Mucosa of stomach (tissue), 1 donor: ENCODE data around the gene PLCH1.

ENCODE experiments used
- H3K27me3 ChIP-seq: one replicate; pipeline ENCODE4 v1.7.0; 2013; ENCODE audit warnings: mild to moderate bottlenecking, low read length; ENCODE audit not compliant: control insufficient read depth, insufficient read depth
- H3K36me3 ChIP-seq: one replicate; pipeline ENCODE4 v1.7.0; 2013; ENCODE audit warnings: low read length; ENCODE audit not compliant: control insufficient read depth, insufficient read depth
- H3K4me1 ChIP-seq: one replicate; pipeline ENCODE4 v1.7.0; 2013; ENCODE audit warnings: mild to moderate bottlenecking, low read length; ENCODE audit not compliant: control insufficient read depth, insufficient read depth
- H3K4me3 ChIP-seq: one replicate; pipeline ENCODE4 v1.7.0; 2013; ENCODE audit warnings: low read length
- H3K9ac ChIP-seq: one replicate; pipeline ENCODE4 v1.7.0; 2013; ENCODE audit warnings: mild to moderate bottlenecking, low read length, moderate library complexity
- H3K9me3 ChIP-seq: one replicate; pipeline ENCODE4 v1.7.0; 2013; ENCODE audit warnings: mild to moderate bottlenecking, low read length, moderate library complexity; ENCODE audit not compliant: control insufficient read depth
- donor health status: Pancreatic carcinoma.

The PLCH1 gene

DNA sequence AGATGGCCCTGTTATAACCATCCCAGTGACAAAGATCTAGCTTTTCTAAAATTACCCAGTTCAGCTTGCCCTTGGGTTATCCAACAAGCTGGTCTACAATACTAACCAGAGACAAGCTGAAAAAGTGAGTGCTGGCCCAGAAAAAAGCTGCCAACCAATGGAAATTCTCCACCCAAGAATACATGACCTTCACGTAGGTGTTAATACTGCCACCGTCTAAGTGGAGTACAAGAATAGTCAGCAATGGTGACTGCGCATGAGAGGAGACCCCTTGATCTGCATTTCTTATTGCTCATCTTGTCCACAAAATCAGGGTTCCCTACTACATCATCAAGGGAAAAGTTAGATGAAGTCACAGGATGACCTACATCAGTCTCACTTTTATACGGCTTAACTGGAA, 15.8 kb upstream of the PLCH1 start:
- H3K27me3 ChIP-seq: no peaks in the 10 kb centered on the region
- no peaks in the 10 kb centered on the region for H3K4me1 ChIP-seq
- no peak overlapping the region for H3K9ac ChIP-seq
- H3K4me3 ChIP-seq: no peak overlapping the region
- no peaks in the 10 kb centered on the region for H3K9me3 ChIP-seq
- H3K36me3 ChIP-seq: no peaks in the 10 kb centered on the region

DNA sequence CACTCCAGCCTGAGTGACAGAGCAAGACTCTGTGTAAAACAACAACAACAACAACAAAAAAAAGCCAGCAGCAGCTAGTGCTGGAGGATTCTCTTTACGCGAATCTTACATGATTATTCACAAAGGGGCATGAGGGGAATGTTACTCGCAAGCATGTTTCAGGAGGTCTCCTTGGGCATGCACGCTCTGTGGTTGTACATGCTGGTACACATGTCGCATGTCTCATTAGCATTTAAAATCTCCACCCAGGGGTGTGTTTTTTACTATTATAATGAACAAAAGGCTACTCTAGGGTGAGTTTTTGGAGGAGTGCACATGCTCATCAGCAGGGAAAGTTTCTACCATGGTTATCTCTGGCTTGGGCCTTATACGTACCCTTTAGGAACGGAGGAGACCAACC, 12.7 kb upstream of the PLCH1 start:
- H3K27me3 ChIP-seq: no peaks in the 10 kb centered on the region
- H3K9me3 ChIP-seq: no peaks in the 10 kb centered on the region
- no peaks in the 10 kb centered on the region for H3K36me3 ChIP-seq
- H3K4me3 ChIP-seq: no peak overlapping the region
- no peak overlapping the region for H3K9ac ChIP-seq
- H3K4me1 ChIP-seq: no peaks in the 10 kb centered on the region

DNA sequence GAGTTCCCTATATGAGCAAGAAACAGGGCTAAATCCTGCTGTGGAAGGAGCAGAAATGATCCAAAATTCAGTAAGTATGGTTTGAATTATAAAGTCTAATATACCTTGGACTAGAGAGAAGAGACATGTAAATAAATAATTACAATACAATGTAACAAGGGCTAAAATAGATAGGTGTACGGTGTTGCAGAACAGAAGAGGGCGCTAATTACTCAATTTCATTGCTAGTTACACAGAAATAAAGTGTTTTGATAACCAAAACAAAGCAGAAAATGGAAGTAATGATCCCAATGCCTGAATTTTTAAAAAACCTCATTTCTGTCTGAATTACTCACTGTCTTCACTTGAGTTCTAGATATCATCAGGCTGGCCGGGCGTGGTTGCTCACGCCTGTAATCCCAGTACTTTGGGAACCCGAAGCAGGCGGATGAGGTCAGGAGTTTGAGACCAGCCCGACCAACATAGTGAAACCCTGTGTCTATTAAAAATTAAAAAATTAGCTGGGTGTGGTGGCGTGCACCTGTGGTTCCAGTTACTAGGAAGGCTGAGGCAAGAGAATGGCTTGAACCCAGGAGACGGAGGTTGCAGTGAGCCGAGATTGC, 8.3 kb upstream of the PLCH1 start:
- Histone ChIP-seq H3K9ac (no peak overlapping the region), H3K27me3 (no peaks in the 10 kb centered on the region), H3K9me3 (no peaks in the 10 kb centered on the region), H3K4me3 (no peak overlapping the region), H3K36me3 (no peaks in the 10 kb centered on the region), H3K4me1 (no peaks in the 10 kb centered on the region)

DNA sequence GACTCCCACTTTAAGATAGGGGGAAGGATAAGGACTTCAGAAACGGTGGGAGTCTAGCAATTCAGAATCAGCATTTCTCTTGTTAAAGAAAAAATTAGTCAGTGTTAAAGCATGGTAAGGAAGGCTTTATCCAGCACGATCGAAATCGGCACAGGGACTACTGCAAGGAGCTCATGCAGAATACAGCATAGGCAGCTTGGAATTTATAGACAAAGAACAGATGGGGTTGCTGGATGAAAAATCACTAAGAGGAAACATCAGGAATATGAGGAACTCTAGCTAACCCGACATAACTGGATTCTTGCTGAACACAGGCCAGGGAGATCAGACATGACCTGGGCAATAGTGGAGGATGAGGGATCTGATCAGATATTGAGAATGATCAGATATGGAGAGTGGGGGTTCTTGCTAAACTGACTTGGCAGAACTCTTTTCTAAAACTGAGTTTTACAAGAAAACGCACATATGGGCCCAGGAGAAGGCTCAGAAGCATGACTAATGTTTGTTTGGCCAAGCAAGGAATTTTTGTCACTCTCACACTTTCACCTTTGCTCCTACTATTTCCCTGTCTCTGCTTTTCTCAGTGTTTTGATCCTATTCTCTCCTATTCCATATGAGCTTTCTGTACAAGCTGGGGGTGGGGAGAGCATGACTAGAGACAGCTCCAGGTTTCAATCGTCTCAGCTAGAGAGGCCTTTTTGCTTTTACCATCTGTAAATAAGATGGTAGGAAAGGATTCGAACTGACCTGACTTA, 3.9 kb upstream of the PLCH1 start:
- Histone ChIP-seq H3K36me3 (no peaks in the 10 kb centered on the region), H3K27me3 (peaks cover 8% of the 10 kb centered on the region), H3K9me3 (no peaks in the 10 kb centered on the region), H3K4me1 (no peaks in the 10 kb centered on the region), H3K9ac (no peak overlapping the region), H3K4me3 (no peak overlapping the region)

DNA sequence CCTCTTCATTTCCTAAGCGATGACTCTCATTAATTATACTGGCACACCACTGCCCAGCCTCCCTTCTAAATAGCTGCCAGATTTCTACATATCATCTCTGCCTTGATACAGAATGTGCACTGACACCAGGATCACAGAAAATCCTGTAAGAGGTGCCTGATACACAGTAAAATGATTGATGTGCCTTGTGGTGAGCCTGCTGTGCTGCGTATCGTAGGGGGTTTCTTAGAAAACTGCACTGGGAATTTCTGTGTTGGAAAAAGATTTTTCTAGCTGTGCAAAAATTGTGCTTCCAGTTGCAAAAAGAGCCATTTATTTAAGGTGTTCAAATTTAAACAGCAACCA, 3.0 kb upstream of the PLCH1 start:
- Histone ChIP-seq H3K9ac (no peak overlapping the region), H3K9me3 (no peaks in the 10 kb centered on the region), H3K36me3 (no peaks in the 10 kb centered on the region), H3K27me3 (peaks cover 10% of the 10 kb centered on the region), H3K4me1 (no peaks in the 10 kb centered on the region), H3K4me3 (no peak overlapping the region)

DNA sequence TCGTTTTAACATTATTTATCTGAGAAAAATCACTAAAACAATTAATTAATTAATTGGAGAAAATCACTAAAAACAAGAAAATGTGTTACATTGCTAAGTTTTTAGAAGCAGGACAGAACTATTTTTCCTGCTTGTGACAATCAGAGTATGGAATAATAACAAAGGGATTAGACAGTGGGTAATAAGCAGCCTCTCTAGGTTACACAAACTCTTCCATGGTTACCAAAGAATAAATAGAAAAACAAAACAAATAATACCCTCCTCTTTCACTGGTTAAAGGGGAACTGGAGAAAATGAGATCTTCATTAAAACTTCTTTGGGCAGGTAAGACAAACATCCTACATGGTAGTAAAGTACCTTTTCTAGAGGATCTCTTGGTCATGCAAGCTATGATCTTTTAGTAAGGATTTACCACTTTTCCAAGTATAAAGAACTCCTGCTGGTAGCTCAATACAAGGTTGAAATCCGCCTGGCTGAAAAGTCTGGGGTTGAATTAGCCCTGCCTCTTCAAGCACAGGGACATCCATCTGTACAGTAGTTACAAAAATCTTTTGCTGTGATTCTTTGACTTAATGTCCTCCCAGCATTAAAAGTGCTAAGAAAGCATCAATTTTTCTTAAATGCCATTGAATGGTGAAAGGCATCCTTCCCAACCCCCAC, 2.5 kb upstream of the PLCH1 start:
- H3K9me3 ChIP-seq: no peaks in the 10 kb centered on the region
- no peaks in the 10 kb centered on the region for H3K36me3 ChIP-seq
- no peak overlapping the region for H3K4me3 ChIP-seq
- H3K27me3 ChIP-seq: peaks cover 10% of the 10 kb centered on the region
- no peak overlapping the region for H3K9ac ChIP-seq
- H3K4me1 ChIP-seq: no peaks in the 10 kb centered on the region

DNA sequence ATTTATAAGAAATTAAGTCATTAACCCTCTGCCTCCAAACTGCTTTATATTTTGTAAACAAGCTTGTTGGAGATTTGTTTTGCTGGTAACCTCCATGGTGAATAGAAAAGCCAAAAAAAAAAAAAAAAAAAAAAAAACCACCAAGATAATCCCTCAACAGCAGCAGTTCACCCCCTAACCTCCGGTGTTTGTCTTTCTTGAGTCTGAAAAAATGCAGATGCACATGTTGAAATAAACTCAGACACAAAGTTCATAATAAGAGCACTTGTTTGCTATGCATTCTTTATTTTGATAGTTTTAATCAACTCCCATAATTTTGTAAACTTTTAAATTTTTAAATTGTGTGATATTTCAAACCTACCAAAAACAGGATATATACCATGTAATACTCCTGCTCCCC, 1.8 kb upstream of the PLCH1 start:
- peaks cover 10% of the 10 kb centered on the region for H3K27me3 ChIP-seq
- no peak overlapping the region for H3K4me3 ChIP-seq
- no peaks in the 10 kb centered on the region for H3K36me3 ChIP-seq
- H3K4me1 ChIP-seq: no peaks in the 10 kb centered on the region
- no peaks in the 10 kb centered on the region for H3K9me3 ChIP-seq
- no peak overlapping the region for H3K9ac ChIP-seq

DNA sequence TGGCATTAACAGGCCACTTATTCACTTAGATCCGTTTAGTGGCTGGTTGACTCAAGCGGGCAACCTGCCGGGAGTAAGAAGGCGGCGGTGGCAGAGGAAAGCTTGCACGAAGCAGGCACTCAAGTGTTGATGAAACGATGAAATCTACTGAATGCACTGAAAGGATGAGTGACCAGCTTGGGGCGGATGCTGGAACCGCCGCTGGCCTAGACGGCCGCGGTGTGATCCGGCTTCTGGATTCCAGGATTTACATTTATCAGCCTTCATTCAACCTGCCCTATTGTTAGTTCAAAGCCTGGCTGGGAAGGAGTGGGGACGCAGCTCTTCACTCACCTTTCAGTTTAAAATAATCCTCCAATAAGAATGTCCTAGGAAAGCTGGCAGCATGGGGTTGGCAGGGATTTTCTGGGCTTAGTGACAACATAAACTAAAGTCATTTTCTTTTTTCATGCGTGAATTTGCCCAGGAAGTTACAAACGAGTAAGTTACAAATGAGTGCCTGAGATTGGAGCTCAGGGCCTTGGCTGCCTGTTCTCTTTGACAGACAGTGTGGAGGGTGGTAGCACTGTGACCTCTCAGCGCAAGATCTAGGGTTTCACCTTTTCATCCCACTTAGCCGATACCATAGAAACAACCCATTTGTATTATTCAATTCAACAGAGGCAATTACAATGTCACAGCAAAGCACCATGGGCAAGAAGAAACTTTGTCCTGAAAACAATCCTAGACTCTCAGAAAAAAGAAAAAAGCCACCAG, 1.1 kb upstream of the PLCH1 start:
- Histone ChIP-seq H3K9me3 (no peaks in the 10 kb centered on the region), H3K9ac (no peak overlapping the region), H3K27me3 (peaks cover 10% of the 10 kb centered on the region), H3K36me3 (no peaks in the 10 kb centered on the region), H3K4me1 (no peaks in the 10 kb centered on the region), H3K4me3 (no peak overlapping the region)

DNA sequence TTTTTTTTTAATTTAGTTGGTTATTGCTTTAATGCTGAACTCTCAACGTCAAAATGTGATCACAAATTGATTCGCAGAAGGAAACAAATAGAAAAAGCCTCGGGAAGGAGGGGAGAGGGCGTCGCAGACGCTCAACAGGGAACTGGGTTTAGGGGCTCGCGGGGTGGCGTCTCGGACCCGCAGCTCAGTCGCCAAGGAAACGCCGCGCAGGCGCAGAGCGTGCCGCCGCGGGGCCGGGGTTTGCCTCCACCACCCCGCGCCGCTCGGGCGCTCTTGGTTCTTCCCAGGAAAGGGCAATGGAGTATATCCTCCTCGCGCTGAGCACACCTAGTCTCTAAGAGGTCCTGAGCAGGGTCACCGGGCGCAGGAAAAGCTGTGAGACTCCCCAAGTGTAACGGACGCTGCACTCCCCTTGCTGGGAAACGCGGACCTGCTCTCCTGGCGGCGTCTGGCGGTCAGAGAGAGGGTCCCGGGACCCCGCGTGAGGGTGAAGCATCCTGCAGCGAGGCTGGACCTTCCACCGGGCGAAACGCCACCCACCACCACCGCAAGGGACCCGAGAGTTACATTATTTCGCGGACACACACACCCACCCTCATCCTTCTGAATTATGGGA, 753 bp downstream of the PLCH1 start:
- no peaks in the 10 kb centered on the region for H3K36me3 ChIP-seq
- H3K27me3 ChIP-seq: peaks cover 10% of the 10 kb centered on the region
- peak overlapping the region; percentile 92 for H3K9ac ChIP-seq
- peak overlapping the region; percentile 94 for H3K4me3 ChIP-seq
- no peaks in the 10 kb centered on the region for H3K4me1 ChIP-seq
- no peaks in the 10 kb centered on the region for H3K9me3 ChIP-seq

DNA sequence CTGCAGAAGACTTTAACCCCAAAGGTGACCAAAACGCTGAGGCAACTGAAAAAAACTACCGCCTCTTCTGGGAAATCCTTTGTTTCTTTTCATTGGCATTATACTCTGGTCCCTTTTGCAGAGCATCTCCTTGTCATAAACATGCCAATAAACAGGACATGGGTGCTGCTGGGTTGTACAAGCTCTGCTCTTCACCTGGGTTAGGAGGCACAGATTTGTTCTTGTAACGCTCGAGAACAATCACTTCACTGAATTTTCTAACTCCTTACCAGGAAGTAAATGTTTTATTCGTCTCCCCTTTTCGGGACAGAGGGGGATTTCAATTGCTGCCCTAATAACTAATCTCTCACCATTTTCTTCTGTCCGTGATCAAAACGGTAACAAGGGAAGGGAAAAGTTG, 1.3 kb downstream of the PLCH1 start:
- peaks cover 10% of the 10 kb centered on the region for H3K27me3 ChIP-seq
- H3K9ac ChIP-seq: peak overlapping the region; percentile 92

DNA sequence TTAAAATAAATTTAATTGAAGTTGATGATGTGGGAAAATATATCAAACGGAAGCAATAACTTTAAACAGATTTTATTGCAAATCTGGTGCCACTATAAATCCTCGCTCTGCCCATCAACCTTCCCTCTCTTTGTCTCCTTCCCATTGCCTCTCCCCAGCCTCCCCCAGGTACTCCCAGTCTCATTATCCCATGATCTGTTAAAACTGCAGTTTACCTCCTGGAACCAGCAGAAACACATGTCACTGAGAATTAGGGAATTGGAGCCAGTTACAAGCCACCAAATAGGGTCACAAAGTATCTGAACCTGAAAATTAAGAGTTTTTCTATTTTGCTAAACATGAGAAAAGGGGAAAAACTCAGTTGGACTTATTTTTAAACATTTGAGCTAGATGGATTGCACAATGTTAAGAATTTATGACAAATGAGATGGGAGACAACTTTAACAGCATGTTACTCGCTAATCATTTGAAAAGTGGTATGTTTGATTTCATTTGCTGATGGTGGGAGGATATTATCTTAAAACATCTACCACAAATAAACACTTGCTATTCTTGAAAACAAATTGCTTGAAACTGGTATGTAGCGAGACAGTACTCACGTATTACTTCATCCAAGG, 2.4 kb downstream of the PLCH1 start:
- H3K4me3 ChIP-seq: no peak overlapping the region
- H3K36me3 ChIP-seq: no peaks in the 10 kb centered on the region
- peaks cover 10% of the 10 kb centered on the region for H3K27me3 ChIP-seq
- no peaks in the 10 kb centered on the region for H3K9me3 ChIP-seq
- no peak overlapping the region for H3K9ac ChIP-seq
- no peaks in the 10 kb centered on the region for H3K4me1 ChIP-seq

More for the DNA sequence above, 1.3 kb downstream of the PLCH1 start:
- Histone ChIP-seq H3K4me1 (no peaks in the 10 kb centered on the region), H3K9me3 (no peaks in the 10 kb centered on the region), H3K36me3 (no peaks in the 10 kb centered on the region), H3K4me3 (peak overlapping the region; percentile 94)
